ENCODE results near the gene RNF207. TPM values are rescaled to one million over a fixed set of nuclear protein-coding genes. Genes with fewer than 3 reads are reported as not detected.

Gene RNF207
- total RNA-seq, 4 donors from 2014 or later, result 4.6 to 9.8 (median 9.5) TPM

DNA sequence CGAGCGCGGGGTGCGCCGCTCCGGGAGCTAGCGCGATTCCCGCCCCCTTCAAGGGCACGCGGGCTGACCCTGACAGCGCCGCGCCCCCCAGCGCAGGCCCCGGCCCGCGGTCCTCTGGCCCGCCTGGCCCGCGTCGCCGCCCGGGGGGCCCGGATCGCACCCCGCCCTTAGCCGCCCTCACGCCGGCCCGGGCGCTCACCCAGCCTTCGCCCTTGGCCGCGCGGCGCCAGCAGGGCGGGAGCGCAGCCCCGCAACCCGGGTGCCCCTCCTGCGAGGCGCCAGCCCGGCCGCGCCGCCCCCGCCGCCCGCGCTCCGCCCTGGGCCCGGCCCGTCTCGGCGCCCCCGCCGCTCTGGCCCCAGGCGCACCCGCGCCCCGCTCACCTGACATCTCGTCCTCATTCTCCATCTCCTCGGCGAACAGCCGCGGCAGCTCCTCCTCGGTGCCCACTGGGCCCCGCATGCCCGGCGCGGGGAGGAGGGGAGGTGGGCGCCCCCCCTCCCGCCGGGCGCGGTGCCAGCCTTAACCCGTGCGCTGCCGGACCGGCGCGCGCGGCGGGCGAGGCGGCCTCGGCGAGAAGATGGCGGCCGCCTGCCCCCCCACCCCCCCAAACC, 26.2 kb upstream of the RNF207 start:
- TF ChIP-seq POLR2A (IDR thresholded peaks at IDR 0.05) (no peak), POLR2AphosphoS5 (IDR thresholded peaks at IDR 0.05) (no peak)
- peak overlapping the region; percentile 36 for H3K4me3 ChIP-seq
- WGBS, result 0% methylated on average over 7 of the region's 92 CpGs
- H3K9me3 ChIP-seq, result no peaks in the 10 kb centered on the region
- H3K4me1 ChIP-seq, result peaks cover 29% of the 10 kb centered on the region
- no peak overlapping the region for H3K27ac ChIP-seq
- DNase-seq (ENCODE audit: low spot score in 2 of 2), result no peak
- H3K27me3 ChIP-seq, result peaks cover 56% of the 10 kb centered on the region
- H3K36me3 ChIP-seq, result no peaks in the 10 kb centered on the region

DNA sequence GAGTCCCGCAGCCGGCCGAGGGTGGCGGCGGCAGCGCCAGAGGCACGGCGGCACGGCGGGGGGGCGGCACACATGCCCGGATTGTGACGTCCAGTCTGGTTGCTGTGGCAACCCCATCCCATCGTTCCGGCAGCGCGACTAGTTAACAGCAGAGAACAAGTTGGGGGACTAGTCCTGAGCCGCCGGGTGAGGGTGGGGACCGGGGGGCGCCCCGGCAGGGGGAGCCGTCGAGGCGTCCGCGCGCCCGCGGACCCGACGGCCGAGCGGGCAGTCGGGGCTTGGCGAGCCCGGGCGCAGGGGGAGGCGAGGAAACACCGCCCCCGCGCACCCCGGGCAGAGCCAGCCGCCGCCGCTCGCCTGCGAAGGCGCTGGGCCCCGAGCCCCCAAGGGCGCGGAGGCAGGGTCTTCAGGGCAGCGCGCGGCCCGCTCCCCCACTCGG, 25.6 kb upstream of the RNF207 start, which contains the start of gene CHD5:
TSS of gene CHD5 (minus strand) at position 54 of the 439 bp plus-strand sequence. CDS start 298 bp downstream, outside the sequence.
- no peak for DNase-seq (ENCODE audit: low spot score in 2 of 2)
- Histone ChIP-seq H3K36me3 (peaks cover 2% of the 10 kb centered on the region), H3K4me3 (peak within 1 kb of the TSS; percentile 36), H3K4me1 (peaks cover 30% of the 10 kb centered on the region), H3K9me3 (no peaks in the 10 kb centered on the region), H3K27me3 (peaks cover 50% of the 10 kb centered on the region), H3K27ac (no peak within 1 kb of the TSS)
- TF ChIP-seq POLR2AphosphoS5 (IDR thresholded peaks at IDR 0.05) (no peak), EP300 (IDR thresholded peaks at IDR 0.05) (no peak), POLR2A (IDR thresholded peaks at IDR 0.05) (no peak)
- TF ChIP-seq, protein P1, sequence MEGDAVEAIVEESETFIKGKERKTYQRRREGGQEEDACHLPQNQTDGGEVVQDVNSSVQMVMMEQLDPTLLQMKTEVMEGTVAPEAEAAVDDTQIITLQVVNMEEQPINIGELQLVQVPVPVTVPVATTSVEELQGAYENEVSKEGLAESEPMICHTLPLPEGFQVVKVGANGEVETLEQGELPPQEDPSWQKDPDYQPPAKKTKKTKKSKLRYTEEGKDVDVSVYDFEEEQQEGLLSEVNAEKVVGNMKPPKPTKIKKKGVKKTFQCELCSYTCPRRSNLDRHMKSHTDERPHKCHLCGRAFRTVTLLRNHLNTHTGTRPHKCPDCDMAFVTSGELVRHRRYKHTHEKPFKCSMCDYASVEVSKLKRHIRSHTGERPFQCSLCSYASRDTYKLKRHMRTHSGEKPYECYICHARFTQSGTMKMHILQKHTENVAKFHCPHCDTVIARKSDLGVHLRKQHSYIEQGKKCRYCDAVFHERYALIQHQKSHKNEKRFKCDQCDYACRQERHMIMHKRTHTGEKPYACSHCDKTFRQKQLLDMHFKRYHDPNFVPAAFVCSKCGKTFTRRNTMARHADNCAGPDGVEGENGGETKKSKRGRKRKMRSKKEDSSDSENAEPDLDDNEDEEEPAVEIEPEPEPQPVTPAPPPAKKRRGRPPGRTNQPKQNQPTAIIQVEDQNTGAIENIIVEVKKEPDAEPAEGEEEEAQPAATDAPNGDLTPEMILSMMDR (IDR thresholded peaks at IDR 0.05), result no peak
- no CpG with 5 or more reads among the region's 57 CpGs for WGBS

DNA sequence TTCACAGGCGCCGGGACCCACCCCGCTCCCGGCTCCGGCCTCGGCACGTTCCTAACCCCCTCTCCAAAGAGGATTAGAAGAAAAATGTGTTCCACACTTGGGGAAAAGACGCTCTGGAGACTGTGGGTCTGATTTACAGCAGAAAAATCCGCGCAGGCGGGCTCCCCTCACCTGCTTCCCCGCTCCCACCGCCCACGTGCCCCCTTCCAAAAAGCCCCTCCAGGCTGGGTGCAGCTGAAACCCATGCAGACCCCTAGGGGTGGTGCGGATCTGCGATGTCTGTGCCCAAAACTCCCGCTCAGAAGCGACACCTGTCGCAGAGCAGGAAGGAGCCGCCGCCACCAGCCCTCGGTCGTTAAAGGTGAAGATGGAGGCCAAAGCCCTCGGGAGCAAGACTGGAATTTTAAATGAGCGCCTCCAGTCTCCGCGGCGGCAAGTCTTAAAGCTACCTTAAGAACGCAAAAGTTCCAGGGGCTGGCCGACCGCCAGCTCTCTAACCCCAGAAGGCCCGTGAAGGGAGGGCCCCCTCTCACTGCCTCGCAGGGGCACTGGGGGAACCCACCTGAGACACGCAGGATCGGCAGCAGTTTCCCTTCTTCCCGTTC, 25.1 kb upstream of the RNF207 start:
- H3K27me3 ChIP-seq, result peaks cover 50% of the 10 kb centered on the region
- 7% methylated on average over 11 of the region's 36 CpGs for WGBS

DNA sequence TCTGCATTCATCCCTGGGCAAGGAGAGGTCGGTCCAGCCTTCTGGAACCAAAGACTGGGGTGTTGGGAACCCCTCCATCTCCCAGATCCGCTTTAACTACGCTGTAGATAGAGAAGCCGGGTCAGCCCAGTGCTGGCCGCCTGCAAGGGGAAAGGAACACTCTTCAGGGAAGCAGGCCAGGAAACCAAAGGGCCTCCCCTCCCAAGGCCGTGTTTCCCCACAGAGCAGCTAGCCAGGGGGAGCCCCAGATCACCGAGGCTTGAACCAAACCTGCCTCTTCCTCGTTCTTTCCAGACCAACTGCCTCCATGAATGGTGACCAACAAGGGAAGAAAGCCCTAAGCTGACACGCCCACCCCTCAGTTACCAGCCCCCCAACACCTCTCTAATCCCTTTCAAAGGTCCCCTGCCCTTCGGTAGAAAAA, 24.6 kb upstream of the RNF207 start:
- Histone ChIP-seq H3K4me3 (peak overlapping the region; percentile 36), H3K36me3 (peaks cover 10% of the 10 kb centered on the region), H3K27me3 (peaks cover 46% of the 10 kb centered on the region), H3K27ac (no peak overlapping the region), H3K9me3 (no peaks in the 10 kb centered on the region), H3K4me1 (peaks cover 35% of the 10 kb centered on the region)
- 8% methylated on average over 10 of the region's 10 CpGs for WGBS
- DNase-seq (ENCODE audit: low spot score in 2 of 2), result no peak
- TF ChIP-seq POLR2AphosphoS5 (IDR thresholded peaks at IDR 0.05), result no peak

More for the DNA sequence above, 25.1 kb upstream of the RNF207 start:
- DNase-seq (ENCODE audit: low spot score in 2 of 2), result no peak
- Histone ChIP-seq H3K4me3 (peak overlapping the region; percentile 36), H3K4me1 (peaks cover 35% of the 10 kb centered on the region), H3K27ac (no peak overlapping the region), H3K36me3 (peaks cover 8% of the 10 kb centered on the region), H3K9me3 (no peaks in the 10 kb centered on the region)
- no peak for TF ChIP-seq POLR2A (IDR thresholded peaks at IDR 0.05)

DNA sequence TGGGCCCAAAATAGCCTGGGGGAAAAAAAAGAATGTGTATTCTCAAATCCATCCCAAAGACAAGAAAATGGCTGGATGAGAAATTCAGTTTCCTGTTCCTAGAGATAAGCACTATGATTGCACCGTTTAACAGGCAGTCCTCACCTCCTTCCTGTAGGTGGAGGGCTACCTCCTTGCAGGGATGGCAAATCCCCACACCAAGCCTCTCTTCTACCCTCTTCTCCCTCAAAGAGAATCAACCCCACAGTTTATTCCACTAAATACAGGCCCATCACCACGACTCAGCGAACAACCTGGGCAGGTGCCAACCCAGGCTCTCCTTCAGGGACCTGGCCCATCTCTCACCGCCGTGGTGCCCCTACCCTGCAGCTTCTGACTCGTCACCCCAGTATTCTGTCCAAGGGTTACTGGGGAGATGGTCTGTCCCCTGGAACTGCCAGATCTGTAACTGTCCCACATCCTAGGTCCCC, 22.4 kb upstream of the RNF207 start:
- DNase-seq (ENCODE audit: low spot score in 2 of 2), result no peak
- 54% methylated on average over 6 of the region's 6 CpGs for WGBS
- H3K9me3 ChIP-seq, result no peaks in the 10 kb centered on the region
- peaks cover 28% of the 10 kb centered on the region for H3K36me3 ChIP-seq
- peaks cover 33% of the 10 kb centered on the region for H3K4me1 ChIP-seq
- peaks cover 24% of the 10 kb centered on the region for H3K27me3 ChIP-seq
- TF ChIP-seq EP300 (IDR thresholded peaks at IDR 0.05), result no peak
- TF ChIP-seq, protein P1 (IDR thresholded peaks at IDR 0.05), result no peak
- TF ChIP-seq POLR2A (IDR thresholded peaks at IDR 0.05), result no peak
- TF ChIP-seq POLR2AphosphoS5 (IDR thresholded peaks at IDR 0.05), result no peak
- H3K27ac ChIP-seq, result no peak overlapping the region
- no peak overlapping the region for H3K4me3 ChIP-seq

DNA sequence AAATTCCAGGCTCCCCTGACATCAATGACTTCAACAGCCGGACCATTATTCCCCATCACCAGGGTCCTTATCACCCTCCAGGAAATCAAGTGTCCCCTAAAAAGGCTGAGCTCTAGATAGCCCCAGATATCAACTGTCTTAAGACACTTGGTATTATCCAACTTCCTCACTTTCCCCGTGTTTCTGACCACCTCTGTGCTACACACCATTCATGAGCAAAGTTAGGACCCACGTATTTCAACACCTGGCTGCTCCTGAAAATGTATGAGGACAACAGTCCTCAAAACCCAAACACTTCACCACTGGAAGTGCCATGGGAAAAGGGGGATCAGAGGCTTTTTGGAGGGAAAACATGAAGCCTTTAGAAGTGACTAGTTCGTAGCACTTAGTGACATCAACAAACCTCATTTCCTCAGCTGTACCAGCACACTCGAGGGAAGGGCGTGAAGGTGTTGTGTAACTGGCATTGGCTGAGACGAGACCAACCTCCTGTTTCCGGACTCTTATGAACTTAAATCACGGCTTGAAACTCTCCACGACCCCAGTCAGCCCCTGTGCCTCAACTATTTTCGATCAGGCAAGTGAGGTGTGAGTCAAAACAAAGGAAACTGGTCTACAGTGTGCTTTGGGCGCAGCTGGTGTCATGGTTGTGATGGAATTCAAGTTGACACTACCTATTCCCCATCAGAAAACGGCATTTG, 21.7 kb upstream of the RNF207 start:
- H3K36me3 ChIP-seq, result peaks cover 35% of the 10 kb centered on the region
- DNase-seq (ENCODE audit: low spot score in 2 of 2), result no peak
- no peak overlapping the region for H3K4me3 ChIP-seq
- H3K27me3 ChIP-seq, result peaks cover 17% of the 10 kb centered on the region
- 79% methylated on average over 13 of the region's 13 CpGs for WGBS
- H3K4me1 ChIP-seq, result peaks cover 27% of the 10 kb centered on the region
- H3K27ac ChIP-seq, result no peak overlapping the region
- TF ChIP-seq EP300 (IDR thresholded peaks at IDR 0.05) (no peak), POLR2A (IDR thresholded peaks at IDR 0.05) (no peak), POLR2AphosphoS5 (IDR thresholded peaks at IDR 0.05) (no peak)
- TF ChIP-seq, protein P1 (IDR thresholded peaks at IDR 0.05), result no peak
- H3K9me3 ChIP-seq, result no peaks in the 10 kb centered on the region
